HepG2 (cell line): ENCODE measurements around the gene IGF2. TPM values are rescaled to one million over a fixed set of nuclear protein-coding genes. Genes with fewer than 3 reads are reported as not detected.

Experiments
- ATAC-seq: fragments of 200-7000 bp; cut with Tn5 transposase; 3 replicates; pipeline ENCODE4 v1.9.1; 2020; ENCODE audit warnings: mild to moderate bottlenecking, moderate library complexity
- BruUV-seq: library from RNA; stranded (reverse); fragments of 400-500 nt; replicated peaks from 2 replicates; lab custom pipeline; 2021; lab: Mats Ljungman, UMichigan
- CTCF ChIA-PET: fragments of 300-600 bp; formaldehyde crosslinking; extraction: SDS; loops from one replicate; lab custom pipeline; 2021; ENCODE audit warnings: low total read pairs, inconsistent platforms, low intra/inter-chr PET ratio; lab: Yijun Ruan, JAX
- POLR2A ChIA-PET: fragments of 350-600 bp; sonication (Branson Sonifier 250); formaldehyde crosslinking; loops from one replicate; lab custom pipeline; 2020; ENCODE audit warnings: antibody characterized with exemption, inconsistent platforms; lab: Yijun Ruan, JAX
- DNase-seq: peaks from one replicate; pipeline ENCODE4 v3.0.0-alpha.2; 2015; ENCODE audit warnings: low spot score
- FAIRE-seq: peaks from 3 replicates; lab custom pipeline; 2011; peaks lifted over from hg19 to GRCh38; lab: Jason Lieb, UNC
- H2AFZ ChIP-seq: one replicate; pipeline ENCODE4 v1.6.1; 2011; ENCODE audit warnings: low read length, inconsistent platforms
- H3K27ac ChIP-seq: fragments of 300-600 bp; 3 replicates; pipeline ENCODE4 v1.8.0; 2011; ENCODE audit warnings: mixed run types, mild to moderate bottlenecking, mixed read lengths, low read length, inconsistent platforms; ENCODE audit not compliant: insufficient read depth; ENCODE audit errors: extremely low read length
- H3K27me3 ChIP-seq, 2 experiments: fragments of 200-600 bp in 1 of 2; 2 replicates in 1 of 2; 3 replicates in 1 of 2; pipeline versions ENCODE4 v1.6.0 to v1.8.0; 2011; ENCODE audit warnings: low read length in 2 of 2, mild to moderate bottlenecking in 2 of 2, moderate library complexity in 2 of 2, inconsistent platforms in 1 of 2; ENCODE audit not compliant: insufficient read depth in 2 of 2, control insufficient read depth in 1 of 2
- H3K36me3 ChIP-seq, 2 experiments: fragments of 200-600 bp in 1 of 2; replicated peaks in 1 of 2; 2 replicates in 1 of 2; 3 replicates in 1 of 2; pipeline versions ENCODE4 v1.5.1 to v1.8.0; 2011; ENCODE audit warnings: low read length in 2 of 2, inconsistent platforms in 1 of 2; ENCODE audit not compliant: insufficient read depth in 2 of 2, control insufficient read depth in 1 of 2
- H3K4me1 ChIP-seq: 2 replicates; pipeline ENCODE4 v1.5.1; 2012; ENCODE audit warnings: low read length, inconsistent platforms; ENCODE audit not compliant: insufficient read depth
- H3K4me2 ChIP-seq: 2 replicates; pipeline ENCODE4 v1.6.0; 2011; ENCODE audit warnings: low read depth, low read length, inconsistent platforms
- H3K4me3 ChIP-seq, 3 experiments: fragments of 200-600 bp in 1 of 3; sonication (generic), shearing (Covaris generic) in 1 of 3; replicated peaks in 1 of 3; 2 replicates each; pipeline ENCODE4 v1.5.1; 2011 to 2016; ENCODE audit warnings: low read length in 3 of 3, inconsistent platforms in 2 of 3, low read depth in 2 of 3, mild to moderate bottlenecking in 2 of 3, control low read depth in 1 of 3, mixed read lengths in 1 of 3; ENCODE audit not compliant: insufficient read depth in 1 of 3
- H3K79me2 ChIP-seq: one replicate; pipeline ENCODE4 v1.6.1; 2011; ENCODE audit warnings: low read length, inconsistent platforms; ENCODE audit not compliant: insufficient read depth
- H3K9ac ChIP-seq: 2 replicates; pipeline ENCODE4 v1.6.0; 2011; ENCODE audit warnings: mild to moderate bottlenecking, low read depth, low read length, inconsistent platforms; ENCODE audit not compliant: insufficient read depth
- H3K9me3 ChIP-seq: 2 replicates; pipeline ENCODE4 v1.5.1; 2012; ENCODE audit warnings: mild to moderate bottlenecking, low read length
- H4K20me1 ChIP-seq: 2 replicates; pipeline ENCODE4 v1.6.0; 2011; ENCODE audit warnings: inconsistent platforms, mild to moderate bottlenecking, low read length, moderate library complexity; ENCODE audit not compliant: insufficient read depth
- CEBPB ChIP-seq: IDR thresholded peaks from 2 replicates; pipeline ENCODE4 v1.6.1; 2011; ENCODE audit warnings: low read depth, low read length, improper control_type of control experiment, borderline replicate concordance
- FOXO4 ChIP-seq: sonication (generic); formaldehyde crosslinking; conservative IDR thresholded peaks from 2 replicates; pipeline ENCODE4 v1.8.1; 2023; ENCODE audit warnings: missing genetic modification reagents
- FOXP1 ChIP-seq, 2 experiments: fragments of 450-650 bp in 1 of 2; IDR thresholded peaks; 2 replicates each; pipeline ENCODE4 v1.6.1; 2017 to 2018; ENCODE audit warnings: antibody characterized with exemption in 1 of 2
- HDAC1 ChIP-seq: sonication (generic); formaldehyde crosslinking; IDR thresholded peaks from 2 replicates; pipeline ENCODE4 v1.5.1; 2020; ENCODE audit warnings: mild to moderate bottlenecking, missing genetic modification reagents
- HNF4A ChIP-seq: sonication (generic); formaldehyde crosslinking; IDR thresholded peaks from 2 replicates; pipeline ENCODE4 v1.4.0; 2020; ENCODE audit warnings: missing genetic modification reagents
- NR1H2 ChIP-seq: sonication (generic); formaldehyde crosslinking; IDR thresholded peaks from 2 replicates; pipeline ENCODE4 v1.8.1; 2022; ENCODE audit warnings: low read depth, missing genetic modification reagents, borderline replicate concordance
- NRL ChIP-seq: sonication (generic); formaldehyde crosslinking; IDR thresholded peaks from 2 replicates; pipeline ENCODE4 v1.5.0; 2020; ENCODE audit warnings: missing genetic modification reagents, mild to moderate bottlenecking, moderate library complexity, borderline replicate concordance
- PLRG1 ChIP-seq: fragments of 450-650 bp; conservative IDR thresholded peaks from 2 replicates; pipeline ENCODE4 v1.6.1; 2016
- THAP9 ChIP-seq: sonication (generic); formaldehyde crosslinking; IDR thresholded peaks from 2 replicates; pipeline ENCODE4; 2020; ENCODE audit warnings: missing genetic modification reagents, mild to moderate bottlenecking, borderline replicate concordance
- ZFP1 ChIP-seq: IDR thresholded peaks from 2 replicates; pipeline ENCODE4 v1.6.1; 2016
- ZFP82 ChIP-seq: sonication (generic); formaldehyde crosslinking; IDR thresholded peaks from 2 replicates; pipeline ENCODE4 v1.5.1; 2020; ENCODE audit warnings: mild to moderate bottlenecking, missing genetic modification reagents, borderline replicate concordance
- ZNF282 ChIP-seq: fragments of 450-650 bp; IDR thresholded peaks from 2 replicates; pipeline ENCODE4 v1.6.1; 2018; ENCODE audit not compliant: partially characterized antibody
- WGBS: methylation state at CpG from one replicate; pipeline ENCODE4 v1.1.6; 2017; ENCODE audit warnings: low lambda C conversion rate; 5-methylcytosine and 5-hydroxymethylcytosine counted together
- in situ Hi-C: cut with HindIII; loops from 2 replicates; pipeline ENCODE4 v1.10.0; 2017; ENCODE audit warnings: low pct_unique_long_range_greater_than_20kb; ENCODE audit not compliant: extremely low pct_ligation_motif_present
- intact Hi-C: fragments of 100-400 bp; cut with micrococcal nuclease; formaldehyde crosslinking; loops from one replicate; pipeline ENCODE4 v1.10.0; 2022; ENCODE audit not compliant: unreplicated experiment
- polyA plus RNA-seq, 8 experiments: library from polyadenylated mRNA; depleted of rRNA in 3 of 8; stranded (reverse) in 7 of 8; unstranded in 1 of 8; fragments of >200 nt; fragmentation: Illumina TruSeq in 4 of 8; extraction: Trizol in 4 of 8; gene quantifications; 2 replicates each; pipeline versions ENCODE4 v1.2.1 to v1.2.3, GENCODE V29; 2011 to 2016; ENCODE audit warnings: low read depth in 4 of 8, missing spikeins in 1 of 8, mixed read lengths in 1 of 8; ENCODE audit not compliant: insufficient read depth in 1 of 8
- total RNA-seq, 5 experiments: library from RNA; depleted of rRNA; stranded (reverse); fragments of >200 nt; fragmentation: Illumina TruSeq; extraction: Trizol; gene quantifications; 2 replicates each; pipeline ENCODE4 v1.2.3, GENCODE V29; 2016; ENCODE audit warnings: low read depth in 1 of 5
- TF ChIP-seq, protein P1 (sequence below): sonication (generic); formaldehyde crosslinking; IDR thresholded peaks from 2 replicates; pipeline ENCODE4 v1.4.0; 2020; ENCODE audit warnings: missing genetic modification reagents
- TF ChIP-seq, protein P2 (sequence below): sonication (generic); formaldehyde crosslinking; IDR thresholded peaks from 2 replicates; pipeline ENCODE4 v1.9.0; 2021; ENCODE audit warnings: missing genetic modification reagents, borderline replicate concordance

Gene IGF2
- total and polyA plus RNA-seq, 2 of the 13 experiments (the other 11 are each of a cell fraction or from before 2014, with no cell fraction given) = 79.1 to 254 TPM

DNA sequence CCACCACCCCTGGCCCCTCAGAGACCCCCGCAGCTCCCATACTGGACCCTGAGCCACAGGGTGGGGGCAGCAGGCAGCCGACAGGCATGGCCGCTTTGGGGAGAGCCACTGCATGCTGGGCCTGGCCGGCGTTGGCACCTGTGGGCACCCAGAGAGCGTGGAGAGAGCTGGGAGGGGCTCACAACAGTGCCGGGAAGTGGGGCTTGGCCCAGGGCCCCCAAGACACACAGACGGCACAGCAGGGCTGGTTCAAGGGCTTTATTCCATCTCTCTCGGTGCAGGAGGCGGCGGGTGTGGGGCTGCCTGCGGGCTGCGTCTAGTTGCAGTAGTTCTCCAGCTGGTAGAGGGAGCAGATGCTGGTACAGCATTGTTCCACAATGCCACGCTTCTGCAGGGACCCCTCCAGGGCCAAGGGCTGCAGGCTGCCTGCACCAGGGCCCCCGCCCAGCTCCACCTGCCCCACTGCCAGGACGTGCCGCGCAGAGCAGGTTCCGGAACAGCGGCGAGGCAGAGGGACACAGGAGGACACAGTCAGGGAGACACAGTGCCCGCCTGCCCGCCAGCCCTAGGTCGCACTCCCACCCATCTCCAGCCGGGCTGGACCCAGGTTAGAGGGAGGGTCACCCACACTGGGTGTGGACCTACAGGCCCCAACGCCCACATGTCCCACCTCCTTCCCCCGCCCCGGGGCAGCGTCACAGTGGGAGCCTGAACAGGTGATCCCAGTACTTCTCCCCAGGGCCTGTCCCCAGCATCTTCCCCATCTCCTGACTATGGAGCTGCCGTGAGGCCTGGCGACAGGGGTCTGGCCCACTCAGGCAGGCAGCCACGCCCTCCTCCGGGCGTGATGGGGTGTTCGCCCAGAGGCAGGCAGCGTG lies 20.6 kb upstream of the IGF2 start:
- Histone ChIP-seq H3K4me3 (no peak overlapping the region), H3K36me3 (no peaks in the 10 kb centered on the region), H3K27ac (no peak overlapping the region), H4K20me1 (no peaks in the 10 kb centered on the region), H3K27me3 (peaks cover 19 to 67% of the 10 kb centered on the region in 2 experiments; a peak in 4 of 5 replicates), H2AFZ (no peak overlapping the region), H3K4me2 (no peak overlapping the region), H3K9ac (no peak overlapping the region), H3K79me2 (no peaks in the 10 kb centered on the region), H3K9me3 (no peaks in the 10 kb centered on the region), H3K4me1 (no peaks in the 10 kb centered on the region)
- no peak for DNase-seq
- in situ Hi-C loops (no loop called here), intact Hi-C loops (no loop called here)
- ATAC-seq = no peak
- ChIA-PET POLR2A (no interaction called here), CTCF (no interaction called here)
- 1% methylated on average over 10 of the region's 36 CpGs for WGBS
- no peak for FAIRE-seq
- BruUV-seq = no TSS peak
- TF ChIP-seq, protein P1, sequence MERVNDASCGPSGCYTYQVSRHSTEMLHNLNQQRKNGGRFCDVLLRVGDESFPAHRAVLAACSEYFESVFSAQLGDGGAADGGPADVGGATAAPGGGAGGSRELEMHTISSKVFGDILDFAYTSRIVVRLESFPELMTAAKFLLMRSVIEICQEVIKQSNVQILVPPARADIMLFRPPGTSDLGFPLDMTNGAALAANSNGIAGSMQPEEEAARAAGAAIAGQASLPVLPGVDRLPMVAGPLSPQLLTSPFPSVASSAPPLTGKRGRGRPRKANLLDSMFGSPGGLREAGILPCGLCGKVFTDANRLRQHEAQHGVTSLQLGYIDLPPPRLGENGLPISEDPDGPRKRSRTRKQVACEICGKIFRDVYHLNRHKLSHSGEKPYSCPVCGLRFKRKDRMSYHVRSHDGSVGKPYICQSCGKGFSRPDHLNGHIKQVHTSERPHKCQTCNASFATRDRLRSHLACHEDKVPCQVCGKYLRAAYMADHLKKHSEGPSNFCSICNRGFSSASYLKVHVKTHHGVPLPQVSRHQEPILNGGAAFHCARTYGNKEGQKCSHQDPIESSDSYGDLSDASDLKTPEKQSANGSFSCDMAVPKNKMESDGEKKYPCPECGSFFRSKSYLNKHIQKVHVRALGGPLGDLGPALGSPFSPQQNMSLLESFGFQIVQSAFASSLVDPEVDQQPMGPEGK (CRISPR knock-in tag) = no peak
- TF ChIP-seq CEBPB = no peak
- no peak for TF ChIP-seq NR1H2 (CRISPR knock-in tag)
- TF ChIP-seq ZNF282 = no peak
- no peak for TF ChIP-seq HDAC1 (CRISPR knock-in tag)
- TF ChIP-seq HNF4A (CRISPR knock-in tag) = no peak
- no peak for TF ChIP-seq ZFP82
- TF ChIP-seq PLRG1 = no peak
- TF ChIP-seq ZFP1 (CRISPR knock-in tag) = no peak
- TF ChIP-seq NRL (CRISPR knock-in tag) = no peak
- TF ChIP-seq FOXP1 (IDR thresholded peaks at IDR 0.05) = no peak
- TF ChIP-seq FOXP1 (CRISPR knock-in tag; IDR thresholded peaks at IDR 0.05) = no peak
- TF ChIP-seq THAP9 (CRISPR knock-in tag) = no peak
- TF ChIP-seq, protein P2, sequence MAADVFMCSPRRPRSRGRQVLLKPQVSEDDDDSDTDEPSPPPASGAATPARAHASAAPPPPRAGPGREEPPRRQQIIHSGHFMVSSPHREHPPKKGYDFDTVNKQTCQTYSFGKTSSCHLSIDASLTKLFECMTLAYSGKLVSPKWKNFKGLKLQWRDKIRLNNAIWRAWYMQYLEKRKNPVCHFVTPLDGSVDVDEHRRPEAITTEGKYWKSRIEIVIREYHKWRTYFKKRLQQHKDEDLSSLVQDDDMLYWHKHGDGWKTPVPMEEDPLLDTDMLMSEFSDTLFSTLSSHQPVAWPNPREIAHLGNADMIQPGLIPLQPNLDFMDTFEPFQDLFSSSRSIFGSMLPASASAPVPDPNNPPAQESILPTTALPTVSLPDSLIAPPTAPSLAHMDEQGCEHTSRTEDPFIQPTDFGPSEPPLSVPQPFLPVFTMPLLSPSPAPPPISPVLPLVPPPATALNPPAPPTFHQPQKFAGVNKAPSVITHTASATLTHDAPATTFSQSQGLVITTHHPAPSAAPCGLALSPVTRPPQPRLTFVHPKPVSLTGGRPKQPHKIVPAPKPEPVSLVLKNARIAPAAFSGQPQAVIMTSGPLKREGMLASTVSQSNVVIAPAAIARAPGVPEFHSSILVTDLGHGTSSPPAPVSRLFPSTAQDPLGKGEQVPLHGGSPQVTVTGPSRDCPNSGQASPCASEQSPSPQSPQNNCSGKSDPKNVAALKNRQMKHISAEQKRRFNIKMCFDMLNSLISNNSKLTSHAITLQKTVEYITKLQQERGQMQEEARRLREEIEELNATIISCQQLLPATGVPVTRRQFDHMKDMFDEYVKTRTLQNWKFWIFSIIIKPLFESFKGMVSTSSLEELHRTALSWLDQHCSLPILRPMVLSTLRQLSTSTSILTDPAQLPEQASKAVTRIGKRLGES (CRISPR knock-in tag) = no peak
- TF ChIP-seq FOXO4 = no peak
